ENCODE data around the gene FGF14. TPM values are rescaled to one million over a fixed set of nuclear protein-coding genes. Genes with fewer than 3 reads are reported as not detected.

The FGF14 gene
- total RNA-seq, 2 donors from 2014 or later: not detected

DNA sequence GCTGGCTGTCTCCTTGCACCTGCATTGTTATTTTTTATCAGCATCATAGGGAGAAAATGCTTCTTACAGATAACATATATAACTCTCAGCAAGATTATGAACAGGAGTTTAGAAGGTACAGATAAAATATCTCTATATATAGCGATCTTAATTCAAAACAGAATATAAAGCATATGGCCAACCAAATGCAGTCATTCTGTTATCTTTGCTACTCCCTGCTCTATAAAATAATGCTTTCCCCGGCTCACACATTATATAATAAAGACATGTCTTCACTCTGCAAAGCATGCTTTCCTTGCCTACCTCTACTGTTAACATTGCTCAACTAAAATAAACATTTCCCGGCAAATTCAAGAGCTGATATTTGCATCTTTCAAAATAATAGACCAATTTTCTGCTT is 161.7 kb downstream of the FGF14 start:
- no peaks in the 10 kb centered on the region for H3K9me3 Mint-ChIP-seq
- no peak for ATAC-seq
- no peak for DNase-seq (ENCODE audit: low spot score in 2 of 2)
- H3K27ac Mint-ChIP-seq: no peak overlapping the region
- no peaks in the 10 kb centered on the region for H3K36me3 Mint-ChIP-seq

DNA sequence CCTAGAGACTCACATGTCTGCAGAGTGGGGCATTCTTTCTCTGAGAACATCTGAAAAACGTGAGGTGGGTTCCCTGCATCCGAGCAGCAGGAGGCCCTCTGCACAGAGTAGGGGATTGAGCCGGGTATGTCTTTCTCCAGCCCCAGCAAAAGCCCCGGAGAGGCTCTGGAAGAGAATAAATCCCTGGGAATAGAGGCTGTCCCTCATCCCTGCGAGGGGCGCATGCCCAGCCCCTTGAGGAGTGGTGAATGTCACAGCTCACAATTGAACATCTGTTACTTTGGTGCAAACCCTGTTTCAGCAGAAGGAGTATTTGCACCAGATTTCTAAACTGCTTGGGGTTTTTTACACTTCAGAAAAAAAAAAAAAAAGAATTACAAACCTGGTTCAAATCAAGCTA is 164.6 kb downstream of the FGF14 start:
- H3K36me3 Mint-ChIP-seq: no peaks in the 10 kb centered on the region
- H3K27ac Mint-ChIP-seq: no peak overlapping the region
- DNase-seq (ENCODE audit: low spot score in 2 of 2) (no peak), ATAC-seq (no peak)
- H3K9me3 Mint-ChIP-seq: no peaks in the 10 kb centered on the region

DNA sequence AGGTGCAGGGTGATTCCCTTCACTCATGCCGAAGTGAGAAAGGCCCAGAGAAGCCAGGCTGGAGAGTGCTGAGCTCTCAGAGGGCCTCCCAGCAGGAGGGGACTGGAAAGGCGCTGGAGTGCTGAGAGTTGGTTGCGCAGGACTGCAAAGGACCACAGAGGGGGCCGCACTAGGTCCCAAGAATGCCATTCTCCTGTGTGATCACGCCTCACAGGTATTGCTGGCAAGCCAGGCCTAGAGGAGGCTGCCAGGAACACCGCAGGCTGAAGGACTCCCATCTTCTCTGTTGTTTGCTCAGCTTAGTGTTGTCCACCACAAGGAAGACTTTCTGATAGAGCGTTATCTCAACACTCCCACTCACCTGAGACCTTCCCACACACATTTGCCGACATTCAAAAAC is 165.0 kb downstream of the FGF14 start:
- DNase-seq (ENCODE audit: low spot score in 2 of 2) (no peak), ATAC-seq (no peak)
- Mint-ChIP-seq H3K9me3 (no peaks in the 10 kb centered on the region), H3K27ac (no peak overlapping the region), H3K36me3 (no peaks in the 10 kb centered on the region)

GRCh38 chr13:102236341-102236740 is 165.5 kb downstream of the FGF14 start:
- no peak for ATAC-seq
- no peaks in the 10 kb centered on the region for H3K9me3 Mint-ChIP-seq
- H3K27ac Mint-ChIP-seq: no peak overlapping the region
- no peak for DNase-seq (ENCODE audit: low spot score in 2 of 2)
- no peaks in the 10 kb centered on the region for H3K36me3 Mint-ChIP-seq

DNA sequence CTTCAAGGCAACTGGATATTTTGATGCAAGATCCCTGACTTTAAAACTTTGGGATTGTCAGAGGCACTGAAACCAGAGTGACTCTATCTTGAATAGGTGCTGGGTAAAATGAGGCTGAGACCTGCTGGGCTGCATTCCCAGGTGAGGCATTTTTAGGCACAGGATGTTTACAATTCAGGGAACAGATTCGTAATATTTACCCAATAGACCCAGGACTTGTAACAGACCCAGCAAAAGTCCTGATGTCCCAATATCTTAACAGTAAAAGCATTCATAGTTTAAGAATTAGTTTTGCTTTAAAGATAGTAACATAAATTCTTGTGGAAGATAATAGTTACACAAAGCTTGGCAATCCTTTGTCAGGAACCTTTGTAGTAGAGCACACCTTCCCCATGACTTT is 166.2 kb downstream of the FGF14 start:
- DNase-seq (ENCODE audit: low spot score in 2 of 2): no peak
- H3K27ac Mint-ChIP-seq: no peak overlapping the region

GRCh38 chr13:102234618-102235017 is 167.2 kb downstream of the FGF14 start:
- DNase-seq (ENCODE audit: low spot score in 2 of 2) (no peak), ATAC-seq (no peak)
- no peaks in the 10 kb centered on the region for H3K9me3 Mint-ChIP-seq
- H3K27ac Mint-ChIP-seq: no peak overlapping the region
- H3K36me3 Mint-ChIP-seq: no peaks in the 10 kb centered on the region

More for the DNA sequence above, 166.2 kb downstream of the FGF14 start:
- ATAC-seq: no peak
- Mint-ChIP-seq H3K36me3 (no peaks in the 10 kb centered on the region), H3K9me3 (no peaks in the 10 kb centered on the region)

DNA sequence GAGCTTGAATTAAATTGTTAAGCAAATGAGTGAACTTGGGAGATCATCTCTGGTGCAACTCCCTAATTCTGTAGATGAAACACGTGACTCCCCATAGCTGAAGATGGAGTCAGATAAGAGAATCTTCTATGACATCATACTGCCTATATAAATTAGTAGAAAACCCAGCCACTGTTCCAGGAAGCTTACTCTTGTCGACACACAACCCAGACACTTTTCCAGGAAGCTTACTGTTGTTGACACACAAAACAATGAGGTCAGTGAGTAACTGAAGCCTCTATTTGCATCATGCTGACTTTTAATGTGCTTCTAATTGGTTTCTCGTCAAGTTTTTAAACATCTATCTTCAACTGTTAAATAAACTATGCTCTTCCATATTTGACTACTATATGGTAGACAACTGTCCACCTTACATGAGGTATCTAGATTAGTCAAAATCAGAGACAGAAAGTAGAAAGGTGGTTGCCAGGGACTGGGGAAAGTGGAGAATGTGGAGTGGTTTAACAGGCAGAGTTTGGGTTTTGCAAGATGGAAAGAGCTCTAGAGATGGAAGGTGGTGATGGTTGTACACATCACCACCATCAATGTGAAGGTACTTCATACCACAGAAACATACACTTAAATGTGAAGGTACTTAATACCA is 168.2 kb downstream of the FGF14 start:
- DNase-seq (ENCODE audit: low spot score in 2 of 2) (no peak), ATAC-seq (peak in 1 of 2 donors; percentile 58)
- Mint-ChIP-seq H3K27ac (no peak overlapping the region), H3K36me3 (no peaks in the 10 kb centered on the region), H3K9me3 (no peaks in the 10 kb centered on the region)

DNA sequence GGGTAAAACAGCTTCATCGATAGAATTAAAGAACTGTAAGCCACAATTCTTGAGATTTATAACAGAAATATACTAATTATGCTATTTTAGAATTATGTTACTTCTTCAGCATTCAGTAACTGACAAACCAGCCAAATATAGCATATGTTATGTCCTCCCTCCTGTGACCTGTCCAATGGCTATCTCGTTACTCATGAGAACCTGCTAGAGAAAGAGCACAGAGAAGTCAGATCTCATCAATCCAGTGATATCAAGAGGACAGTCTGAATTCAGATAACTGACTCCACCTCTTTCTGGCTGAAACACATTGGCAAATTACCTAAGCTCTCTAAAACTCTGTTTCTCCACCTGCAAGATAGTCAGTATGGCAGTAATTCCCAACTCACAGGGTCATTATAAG is 170.4 kb downstream of the FGF14 start:
- Mint-ChIP-seq H3K9me3 (no peaks in the 10 kb centered on the region), H3K27ac (no peak overlapping the region), H3K36me3 (no peaks in the 10 kb centered on the region)
- no peak for ATAC-seq
- no peak for DNase-seq (ENCODE audit: low spot score in 2 of 2)

DNA sequence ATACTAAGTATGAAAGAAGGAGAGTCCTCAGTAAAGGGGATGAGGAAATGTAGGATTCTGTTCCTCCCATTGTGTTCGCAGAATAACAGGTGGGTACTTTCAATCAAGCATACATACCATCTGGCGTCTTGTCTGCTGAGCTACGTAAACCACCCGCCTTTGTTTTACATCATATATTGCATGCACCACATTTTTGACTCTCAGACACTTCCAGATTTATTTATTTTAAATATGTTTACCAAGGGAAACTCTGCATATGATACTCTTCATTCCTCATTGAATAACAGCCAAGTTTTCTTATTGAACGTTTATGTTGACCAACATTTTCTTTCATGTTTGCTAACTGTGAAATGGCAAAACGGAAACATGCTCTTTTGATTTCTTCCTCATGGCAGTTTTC is 174.1 kb downstream of the FGF14 start:
- no peak overlapping the region for H3K27ac Mint-ChIP-seq
- DNase-seq (ENCODE audit: low spot score in 2 of 2): no peak
- no peaks in the 10 kb centered on the region for H3K36me3 Mint-ChIP-seq
- no peak for ATAC-seq
- H3K9me3 Mint-ChIP-seq: peaks cover 0 to 5% of the 10 kb centered on the region in 2 donors

- Mint-ChIP-seq H3K36me3 (no peaks in the 10 kb centered on the region), H3K9me3 (peaks cover 0 to 5% of the 10 kb centered on the region in 2 donors), H3K27ac (no peak overlapping the region)
- no peak for ATAC-seq
- DNase-seq (ENCODE audit: low spot score in 2 of 2): no peak
Observed at GRCh38 chr13:102226591-102226990, 175.3 kb downstream of the FGF14 start.

GRCh38 chr13:102225892-102226291 is 176.0 kb downstream of the FGF14 start:
- Mint-ChIP-seq H3K36me3 (no peaks in the 10 kb centered on the region), H3K9me3 (peaks cover 0 to 5% of the 10 kb centered on the region in 2 donors), H3K27ac (no peak overlapping the region)
- ATAC-seq: no peak
- no peak for DNase-seq (ENCODE audit: low spot score in 2 of 2)

DNA sequence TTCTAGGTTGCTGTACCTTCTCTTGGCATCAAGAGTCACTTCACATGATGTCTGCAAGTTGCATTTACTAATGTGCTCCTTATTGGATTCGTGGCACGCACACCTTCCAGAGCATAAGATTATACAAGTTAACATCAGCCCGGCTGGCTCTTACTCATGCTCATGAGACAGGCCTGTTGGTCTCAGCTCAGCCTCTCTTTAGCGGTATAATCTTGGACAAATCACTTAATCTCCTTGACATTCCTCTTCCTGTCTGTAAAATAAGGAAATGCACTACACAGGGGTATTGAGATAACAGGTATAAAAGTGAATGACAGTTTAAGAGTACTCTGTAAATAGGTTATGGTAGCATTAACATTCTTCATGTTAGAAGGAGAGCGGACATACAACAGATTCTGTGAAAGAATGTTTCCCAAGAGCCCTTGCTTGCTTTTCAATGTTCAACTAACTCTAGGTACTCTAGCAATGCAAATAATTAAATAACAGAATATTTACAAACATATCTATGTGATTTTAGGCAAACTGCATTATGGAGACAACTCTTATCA is 181.1 kb downstream of the FGF14 start:
- no peak for DNase-seq (ENCODE audit: low spot score in 2 of 2)
- Mint-ChIP-seq H3K27ac (no peak overlapping the region), H3K36me3 (no peaks in the 10 kb centered on the region), H3K9me3 (peaks cover 0 to 6% of the 10 kb centered on the region in 2 donors)
- ATAC-seq: no peak

- ATAC-seq (no peak), DNase-seq (ENCODE audit: low spot score in 2 of 2) (no peak)
- no peaks in the 10 kb centered on the region for H3K36me3 Mint-ChIP-seq
- H3K9me3 Mint-ChIP-seq: peaks cover 0 to 3% of the 10 kb centered on the region in 2 donors
- H3K27ac Mint-ChIP-seq: no peak overlapping the region
Observed at GRCh38 chr13:102214956-102215355, 186.9 kb downstream of the FGF14 start.

DNA sequence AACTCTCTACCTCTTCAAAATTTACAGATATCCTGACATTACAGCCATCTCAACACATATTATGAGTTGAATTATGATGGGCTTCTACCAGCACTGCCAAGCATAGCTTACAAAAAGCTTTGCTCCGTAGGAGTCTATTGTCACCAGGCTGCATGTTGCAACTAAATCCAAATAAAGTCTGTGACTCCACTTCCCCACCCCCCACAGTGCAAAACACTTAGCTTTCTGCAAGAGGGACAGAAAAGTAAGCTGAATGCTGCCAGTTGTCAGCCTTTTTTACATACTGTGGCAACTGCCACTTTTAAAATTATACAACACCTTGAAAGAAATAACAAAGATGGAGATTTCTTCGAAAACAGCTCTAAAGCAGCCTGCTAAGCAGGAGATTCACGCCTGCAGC is 189.1 kb downstream of the FGF14 start:
- DNase-seq (ENCODE audit: low spot score in 2 of 2) (no peak), ATAC-seq (no peak)
- Mint-ChIP-seq H3K27ac (no peak overlapping the region), H3K36me3 (no peaks in the 10 kb centered on the region), H3K9me3 (peaks cover 0 to 3% of the 10 kb centered on the region in 2 donors)

- Mint-ChIP-seq H3K36me3 (no peaks in the 10 kb centered on the region), H3K27ac (no peak overlapping the region), H3K9me3 (no peaks in the 10 kb centered on the region)
- ATAC-seq (no peak), DNase-seq (ENCODE audit: low spot score in 2 of 2) (no peak)
Observed at GRCh38 chr13:102208347-102208746, 193.5 kb downstream of the FGF14 start.

- H3K36me3 Mint-ChIP-seq: no peaks in the 10 kb centered on the region
- DNase-seq (ENCODE audit: low spot score in 2 of 2): no peak
- no peaks in the 10 kb centered on the region for H3K9me3 Mint-ChIP-seq
- H3K27ac Mint-ChIP-seq: no peak overlapping the region
- ATAC-seq: no peak
Observed at GRCh38 chr13:102207680-102208342, 194.0 kb downstream of the FGF14 start.

GRCh38 chr13:102203718-102204117 is 198.1 kb downstream of the FGF14 start:
- Mint-ChIP-seq H3K27ac (no peak overlapping the region), H3K9me3 (no peaks in the 10 kb centered on the region), H3K36me3 (no peaks in the 10 kb centered on the region)
- DNase-seq (ENCODE audit: low spot score in 2 of 2): no peak
- ATAC-seq: no peak

All from activated naive CD4-positive, alpha-beta T cell treated with anti-CD3 and anti-CD28 coated beads, Interleukin-2, amount 50 U/mL, for 72 hours (primary cell).